Transverse colon (tissue), 4 donors: ENCODE data around the gene PDLIM1. TPM values are rescaled to one million over a fixed set of nuclear protein-coding genes. Genes with fewer than 3 reads are reported as not detected.
A peak's percentile ranks its signal among the peaks of the same experiment; 100 is the strongest.

ENCODE experiments used
- DNase-seq: peaks from one replicate; pipeline ENCODE4 v3.0.0-alpha.2; 2019
- H3K27ac ChIP-seq, 4 donors: fragments of 200-600 bp; sonication (generic); 2 replicates each; pipeline ENCODE4 v1.5.1; 2016 to 2018; ENCODE audit warnings: inconsistent platforms in 4 of 4
- H3K27me3 ChIP-seq: fragments of 200-600 bp; sonication (generic); 2 replicates; pipeline ENCODE4 v1.5.1; 2017; ENCODE audit warnings: inconsistent platforms
- H3K36me3 ChIP-seq, 4 donors: fragments of 200-600 bp; sonication (generic); 2 replicates each; pipeline ENCODE4 v1.5.1; 2017 to 2019; ENCODE audit warnings: inconsistent platforms in 4 of 4
- H3K4me1 ChIP-seq, 4 donors: fragments of 200-600 bp; sonication (generic); 2 replicates each; pipeline ENCODE4 v1.5.1; 2017 to 2020; ENCODE audit warnings: inconsistent platforms in 4 of 4
- H3K4me3 ChIP-seq, 4 donors: fragments of 200-600 bp; sonication (generic); 1 replicate in 1 of 4; 2 replicates in 3 of 4; pipeline versions ENCODE4 v1.5.1 to v1.6.1; 2017 to 2019; ENCODE audit warnings: inconsistent platforms in 4 of 4
- H3K9me3 ChIP-seq, 2 donors: fragments of 200-600 bp; sonication (generic); 2 replicates each; pipeline ENCODE4 v1.5.1; 2017 to 2019; ENCODE audit warnings: inconsistent platforms in 2 of 2
- CTCF ChIP-seq, 5 experiments: fragments of 200-600 bp in 3 of 5; fragments of 450-650 bp in 2 of 5; sonication (generic) in 3 of 5; IDR thresholded peaks; 1 replicate in 2 of 5; 2 replicates in 3 of 5; pipeline ENCODE4 v1.5.1; 2016 to 2017; ENCODE audit warnings: antibody characterized with exemption in 5 of 5, inconsistent platforms in 3 of 5, mild to moderate bottlenecking in 2 of 5, moderate library complexity in 1 of 5
- EP300 ChIP-seq: sonication (generic); formaldehyde crosslinking; IDR thresholded peaks from one replicate; pipeline ENCODE4 v1.6.1; 2017; ENCODE audit warnings: antibody characterized with exemption, low read depth
- POLR2A ChIP-seq: fragments of 450-650 bp; IDR thresholded peaks from one replicate; pipeline ENCODE4 v1.6.1; 2016; ENCODE audit warnings: antibody characterized with exemption, mild to moderate bottlenecking, moderate library complexity
- POLR2AphosphoS5 ChIP-seq, 3 donors: sonication (generic); formaldehyde crosslinking; IDR thresholded peaks; one replicate each; pipeline ENCODE4 v1.6.1; 2016; ENCODE audit warnings: antibody characterized with exemption in 3 of 3
- WGBS, 2 donors: methylation state at CpG; one replicate each; pipeline ENCODE4 v1.1.5; 2018; ENCODE audit warnings: low coverage in 1 of 2; 5-methylcytosine and 5-hydroxymethylcytosine counted together
- in situ Hi-C, 4 donors: fragments of 200-750 bp; cut with MboI; loops; one replicate each; pipeline versions ENCODE4 v1.15.0 to v1.15.1; 2017; ENCODE audit warnings: low sequenced_read_pairs in 3 of 4, low pct_ligation_motif_present in 1 of 4, low pct_unique_long_range_greater_than_20kb in 1 of 4
- intact Hi-C: fragments of 100-400 bp; cut with DNase I; formaldehyde crosslinking; loops from one replicate; pipeline ENCODE4 v1.15.1; 2023; ENCODE audit warnings: low total_unique reads
- total RNA-seq, 4 donors: library from RNA; depleted of rRNA; stranded (reverse); fragments of >200 nt; gene quantifications; one replicate each; pipeline ENCODE4 v1.1.0, GENCODE V29; 2016

PDLIM1 gene
- total RNA-seq, 4 donors from 2014 or later = 201 to 259 (median 225) TPM

GRCh38 chr10:95336702-95337101, 45.9 kb upstream of the PDLIM1 start:
- 94 to 95% methylated on average over 3 to 9 of the region's 9 CpGs for WGBS, 2 donors

GRCh38 chr10:95335933-95336699, 45.3 kb upstream of the PDLIM1 start:
- TF ChIP-seq POLR2AphosphoS5 (IDR thresholded peaks at IDR 0.05) (no peak), POLR2A (no peak), CTCF (IDR thresholded peaks at IDR 0.05) (no peak), EP300 (no peak)
- 87 to 100% methylated on average over 2 to 19 of the region's 19 CpGs for WGBS, 2 donors
- Histone ChIP-seq H3K4me3 (no peak overlapping the region), H3K27me3 (no peaks in the 10 kb centered on the region), H3K9me3 (no peaks in the 10 kb centered on the region), H3K27ac (peak overlapping the region; percentile 73 to 82 (median 77)), H3K4me1 (peaks cover 7 to 15% (median 11%) of the 10 kb centered on the region in 4 donors), H3K36me3 (no peaks in the 10 kb centered on the region)
- intact Hi-C loops = no loop called here
- DNase-seq = no peak
- in situ Hi-C loops = no loop called here

More at GRCh38 chr10:95336702-95337101, 45.9 kb upstream of the PDLIM1 start:
- DNase-seq = no peak
- Histone ChIP-seq H3K36me3 (no peaks in the 10 kb centered on the region), H3K27ac (peak overlapping the region; percentile 73 to 82 (median 77)), H3K4me3 (no peak overlapping the region), H3K9me3 (no peaks in the 10 kb centered on the region), H3K4me1 (peaks cover 7 to 19% (median 11%) of the 10 kb centered on the region in 4 donors), H3K27me3 (no peaks in the 10 kb centered on the region)
- TF ChIP-seq CTCF (IDR thresholded peaks at IDR 0.05) = no peak
- intact Hi-C loops (no loop called here), in situ Hi-C loops (no loop called here)

GRCh38 chr10:95334805-95335144, 44.0 kb upstream of the PDLIM1 start:
- Histone ChIP-seq H3K36me3 (no peaks in the 10 kb centered on the region), H3K4me1 (peaks cover 7 to 15% (median 11%) of the 10 kb centered on the region in 4 donors), H3K27ac (peak overlapping the region; percentile 73 to 82 (median 77)), H3K27me3 (no peaks in the 10 kb centered on the region), H3K9me3 (no peaks in the 10 kb centered on the region), H3K4me3 (no peak overlapping the region)
- 63 to 84% methylated on average over 3 of the region's 3 CpGs for WGBS, 2 donors
- TF ChIP-seq POLR2A (no peak), CTCF (IDR thresholded peaks at IDR 0.05) (no peak), POLR2AphosphoS5 (IDR thresholded peaks at IDR 0.05) (no peak), EP300 (no peak)
- DNase-seq = no peak
- in situ Hi-C loops (no loop called here), intact Hi-C loops (no loop called here)

- no peak overlapping the region for H3K4me3 ChIP-seq
- no peaks in the 10 kb centered on the region for H3K27me3 ChIP-seq
- intact Hi-C loops (no loop called here), in situ Hi-C loops (no loop called here)
- no peaks in the 10 kb centered on the region for H3K9me3 ChIP-seq
- H3K36me3 ChIP-seq = no peaks in the 10 kb centered on the region
- TF ChIP-seq POLR2A (no peak), EP300 (peak; percentile 54), POLR2AphosphoS5 (IDR thresholded peaks at IDR 0.05) (peak; percentile 39 to 57 (median 44)), CTCF (IDR thresholded peaks at IDR 0.05) (no peak)
- 62 to 72% methylated on average over 7 to 12 of the region's 12 CpGs for WGBS, 2 donors
- DNase-seq = peak; percentile 57
- H3K4me1 ChIP-seq = peaks cover 7 to 15% (median 11%) of the 10 kb centered on the region in 4 donors
- H3K27ac ChIP-seq = peak overlapping the region; percentile 73 to 82 (median 77)
Observed at GRCh38 chr10:95333997-95334804, 43.4 kb upstream of the PDLIM1 start.
